K562 (cell line): ENCODE data around the gene NAV2. TPM values are rescaled to one million over a fixed set of nuclear protein-coding genes. Genes with fewer than 3 reads are reported as not detected.
A peak's percentile ranks its signal among the peaks of the same experiment; 100 is the strongest.

Experiments used
- FOXA1 ChIP-seq: fragments of 450-650 bp; IDR thresholded peaks from 2 replicates; pipeline ENCODE4 v1.6.1; 2016; ENCODE audit warnings: mild to moderate bottlenecking, borderline replicate concordance
- FOXJ3 ChIP-seq: sonication (generic); formaldehyde crosslinking; IDR thresholded peaks from 2 replicates; pipeline ENCODE4 v1.4.0; 2020; ENCODE audit warnings: mild to moderate bottlenecking, missing genetic modification reagents
- HDAC2 ChIP-seq: fragments of 450-650 bp; IDR thresholded peaks from 2 replicates; pipeline ENCODE4 v1.6.1; 2016; ENCODE audit warnings: mild to moderate bottlenecking
- polyA plus RNA-seq, 8 experiments: library from polyadenylated mRNA; depleted of rRNA in 4 of 8; stranded (reverse) in 5 of 8; unstranded in 3 of 8; fragments of >200 nt; fragmentation: Nextera tagmentation in 2 of 8; fragmentation: Illumina TruSeq in 1 of 8; extraction: Ambion mirVana in 2 of 8; extraction: Trizol in 1 of 8; gene quantifications; 2 replicates each; pipeline versions ENCODE4 v1.2.1 to v1.2.3, GENCODE V29; 2011 to 2014; ENCODE audit warnings: inconsistent platforms in 1 of 8, missing spikeins in 1 of 8
- total RNA-seq, 7 experiments: library from RNA; depleted of rRNA in 6 of 7; stranded (reverse); fragments of >200 nt in 6 of 7; fragmentation: Illumina TruSeq in 2 of 7; extraction: Trizol in 2 of 7; gene quantifications; 2 replicates each; pipeline versions ENCODE4 v1.2.1 to v1.2.3, GENCODE V29; 2011 to 2021; ENCODE audit warnings: low replicate concordance in 1 of 7
- TF ChIP-seq, protein P1 (sequence below): sonication (generic); formaldehyde crosslinking; IDR thresholded peaks from 2 replicates; pipeline ENCODE4 v1.8.0; 2022; ENCODE audit warnings: mild to moderate bottlenecking, missing genetic modification reagents, borderline replicate concordance
- TF ChIP-seq, protein P2 (sequence below): sonication (generic); formaldehyde crosslinking; IDR thresholded peaks from 2 replicates; pipeline ENCODE4 v1.8.0; 2022; ENCODE audit warnings: missing genetic modification reagents, mild to moderate bottlenecking, moderate library complexity, borderline replicate concordance

Gene NAV2
- total and polyA plus RNA-seq, 9 of the 15 experiments (the other 6 are each of a cell fraction or from before 2014, with no cell fraction given) = 0.03 to 0.35 (median 0.05) TPM

DNA sequence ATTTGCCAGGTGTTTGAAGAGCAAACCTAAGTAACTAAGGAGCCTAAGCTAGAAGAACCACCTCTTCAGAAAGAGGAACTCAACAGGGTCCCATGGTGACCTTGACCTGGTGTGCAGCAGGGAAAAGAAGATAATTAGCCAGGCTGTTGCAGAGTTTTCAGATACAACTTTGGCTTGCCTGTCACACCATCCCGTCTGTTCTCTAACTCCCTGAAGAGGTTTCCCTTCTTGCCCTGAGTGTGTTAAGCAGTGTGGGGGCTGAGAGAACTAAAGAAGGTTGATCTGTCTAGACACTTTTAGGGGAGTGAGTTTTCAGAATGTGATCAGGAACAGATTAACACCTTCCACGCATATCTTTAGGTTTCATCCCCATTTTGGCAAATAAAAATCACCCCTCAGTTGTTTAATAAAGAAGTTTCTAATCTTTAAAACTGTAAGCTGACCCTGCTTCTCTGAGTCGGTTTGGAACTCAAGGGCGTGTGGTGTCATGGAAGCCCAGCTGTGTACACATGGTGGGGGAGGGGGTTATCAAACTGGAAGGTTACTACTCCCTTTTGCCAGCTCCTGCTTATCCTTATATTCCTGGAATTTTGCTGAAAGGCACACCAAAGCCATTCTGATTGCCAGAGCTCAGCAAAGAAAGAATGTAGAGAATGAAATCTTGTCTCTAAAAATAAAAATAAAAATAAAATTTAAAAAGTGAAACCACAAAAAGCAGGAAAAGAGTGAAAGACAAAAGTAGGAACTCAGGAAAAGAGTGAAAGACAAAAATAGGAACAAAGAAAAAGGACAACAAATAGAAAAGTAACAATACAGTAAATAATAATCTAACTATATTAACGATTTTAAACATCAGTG lies 377.4 kb downstream of the NAV2 start (continued):
- TF ChIP-seq, protein P1, sequence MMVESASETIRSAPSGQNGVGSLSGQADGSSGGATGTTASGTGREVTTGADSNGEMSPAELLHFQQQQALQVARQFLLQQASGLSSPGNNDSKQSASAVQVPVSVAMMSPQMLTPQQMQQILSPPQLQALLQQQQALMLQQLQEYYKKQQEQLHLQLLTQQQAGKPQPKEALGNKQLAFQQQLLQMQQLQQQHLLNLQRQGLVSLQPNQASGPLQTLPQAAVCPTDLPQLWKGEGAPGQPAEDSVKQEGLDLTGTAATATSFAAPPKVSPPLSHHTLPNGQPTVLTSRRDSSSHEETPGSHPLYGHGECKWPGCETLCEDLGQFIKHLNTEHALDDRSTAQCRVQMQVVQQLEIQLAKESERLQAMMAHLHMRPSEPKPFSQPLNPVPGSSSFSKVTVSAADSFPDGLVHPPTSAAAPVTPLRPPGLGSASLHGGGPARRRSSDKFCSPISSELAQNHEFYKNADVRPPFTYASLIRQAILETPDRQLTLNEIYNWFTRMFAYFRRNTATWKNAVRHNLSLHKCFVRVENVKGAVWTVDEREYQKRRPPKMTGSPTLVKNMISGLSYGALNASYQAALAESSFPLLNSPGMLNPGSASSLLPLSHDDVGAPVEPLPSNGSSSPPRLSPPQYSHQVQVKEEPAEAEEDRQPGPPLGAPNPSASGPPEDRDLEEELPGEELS (CRISPR knock-in tag) = 0 out of 2 replicates have a peak, but pooled peaks have one; percentile 26
- TF ChIP-seq FOXA1 (peak; percentile 82), HDAC2 (0 out of 2 replicates have a peak, but pooled peaks have one; percentile 33), FOXJ3 (no peak)
- TF ChIP-seq, protein P2, sequence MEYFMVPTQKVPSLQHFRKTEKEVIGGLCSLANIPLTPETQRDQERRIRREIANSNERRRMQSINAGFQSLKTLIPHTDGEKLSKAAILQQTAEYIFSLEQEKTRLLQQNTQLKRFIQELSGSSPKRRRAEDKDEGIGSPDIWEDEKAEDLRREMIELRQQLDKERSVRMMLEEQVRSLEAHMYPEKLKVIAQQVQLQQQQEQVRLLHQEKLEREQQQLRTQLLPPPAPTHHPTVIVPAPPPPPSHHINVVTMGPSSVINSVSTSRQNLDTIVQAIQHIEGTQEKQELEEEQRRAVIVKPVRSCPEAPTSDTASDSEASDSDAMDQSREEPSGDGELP = peak; percentile 82
